Activated T-cell treated with anti-CD3 and anti-CD28 coated beads for 4 hours (primary cell): ENCODE measurements around the gene GATA6.
"Not testable (repeated sequence)": the region's sequence is repeated elsewhere in the genome, so short reads cannot be mapped to it uniquely, and the experiment has no call there.

Source experiments
- DNase-seq: peaks from one replicate; pipeline ENCODE4 v3.0.0-alpha.2; 2020

Gene GATA6

DNA sequence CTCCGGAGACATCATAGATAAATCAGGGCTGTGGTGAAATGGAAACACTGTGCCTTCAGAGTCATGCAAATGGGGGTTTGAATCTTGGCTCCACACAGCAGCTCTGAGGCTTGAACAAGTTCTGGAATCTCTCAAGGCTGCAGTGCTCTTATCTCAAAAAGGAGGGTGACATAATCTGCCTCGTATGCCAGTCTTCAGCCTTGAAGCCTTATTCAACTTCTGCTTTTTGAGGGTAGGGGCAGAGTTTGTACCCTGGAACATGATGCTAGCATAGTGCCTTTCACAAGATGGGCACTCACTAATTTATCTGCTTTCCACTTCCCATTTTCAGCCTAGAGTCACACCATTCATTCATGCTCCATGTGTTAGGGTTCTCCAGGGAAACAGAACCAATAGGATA is 42.3 kb downstream of the GATA6 start:
- DNase-seq: no peak

DNA sequence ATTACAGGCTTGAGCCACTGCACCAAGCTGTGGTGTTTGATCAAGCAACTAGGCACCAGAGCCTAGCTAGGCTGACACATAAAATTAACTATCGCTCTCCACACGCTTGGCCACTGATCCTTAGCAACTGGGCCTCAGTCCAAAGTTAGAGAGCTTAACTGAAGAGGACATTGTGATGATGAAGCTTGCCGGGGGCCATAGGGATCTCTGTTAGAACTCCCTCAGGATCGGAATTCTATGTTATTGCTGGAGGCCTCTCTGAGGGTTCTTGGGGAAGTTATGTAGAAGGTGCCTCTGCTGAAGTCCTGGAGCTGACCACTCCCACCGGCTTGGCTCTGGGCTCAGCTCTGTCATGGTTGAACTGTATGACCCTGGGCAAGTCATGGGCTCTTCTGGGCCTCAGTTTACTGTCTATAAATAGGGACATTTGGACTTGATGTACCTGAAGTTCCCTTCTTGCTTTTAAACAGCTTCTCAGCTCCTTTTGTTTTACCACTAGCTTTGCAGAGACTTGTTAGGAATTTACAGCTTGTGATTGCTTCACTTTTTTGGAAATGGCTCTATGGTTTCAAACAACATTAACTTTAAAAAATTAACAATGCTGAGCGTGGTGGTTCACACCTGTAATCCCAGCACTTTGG is 44.1 kb downstream of the GATA6 start:
- no peak for DNase-seq

DNA sequence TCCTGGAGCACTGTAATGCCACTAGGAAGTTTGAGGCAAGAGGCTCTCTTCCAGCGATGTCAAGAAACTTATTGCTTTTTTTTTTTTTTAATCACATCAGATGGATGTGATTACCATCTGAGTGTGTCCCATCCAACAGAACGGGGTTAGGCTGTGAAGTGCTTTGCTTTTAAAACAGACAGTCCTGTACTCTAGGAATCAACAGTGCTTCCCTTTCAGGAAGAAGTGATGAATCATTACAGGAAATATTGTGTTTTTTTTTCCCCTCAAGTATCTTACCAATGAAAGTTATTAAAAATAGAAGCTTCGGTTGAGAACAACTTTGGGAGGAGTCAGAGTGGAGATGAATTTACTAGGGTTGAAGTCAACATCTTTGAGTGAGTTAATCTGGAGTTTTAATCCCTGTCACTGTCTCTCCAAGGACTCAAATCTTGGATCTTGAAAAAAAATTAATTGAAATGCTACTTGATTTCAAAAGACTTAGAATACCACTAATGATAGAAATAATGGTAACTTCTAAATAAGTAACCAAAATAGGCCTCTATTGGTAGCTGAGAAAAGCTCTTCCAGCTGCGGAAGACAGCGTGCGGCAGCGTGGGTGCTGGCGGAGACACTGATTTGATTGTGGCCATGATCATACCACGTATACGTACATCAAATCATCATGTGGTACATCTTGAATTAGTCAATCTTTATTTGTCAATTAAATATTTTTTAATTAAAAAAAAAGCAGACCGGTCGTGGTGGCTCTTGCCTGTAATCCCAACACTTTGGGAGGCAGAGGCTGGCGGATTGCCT is 45.5 kb downstream of the GATA6 start:
- no peak for DNase-seq

DNA sequence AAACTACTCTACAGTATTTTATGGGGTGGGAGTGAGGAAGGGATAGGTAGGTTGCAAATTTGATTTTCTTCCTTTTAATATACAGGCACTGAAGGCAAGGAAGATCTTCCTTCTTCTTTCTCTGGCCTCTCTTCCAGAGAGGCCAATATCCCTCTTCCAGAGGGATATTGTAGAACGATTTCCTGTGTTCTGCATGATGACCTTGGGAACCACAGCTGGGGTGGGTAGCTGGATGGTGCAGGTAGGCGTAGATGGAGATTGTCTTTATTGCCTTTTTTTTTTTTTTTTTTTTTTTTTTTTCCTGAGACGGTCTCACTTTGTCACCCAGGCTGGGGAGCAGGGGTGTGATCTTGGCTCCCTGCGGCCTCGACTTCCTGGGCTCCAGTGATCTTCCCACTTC is 49.4 kb downstream of the GATA6 start:
- no peak for DNase-seq

DNA sequence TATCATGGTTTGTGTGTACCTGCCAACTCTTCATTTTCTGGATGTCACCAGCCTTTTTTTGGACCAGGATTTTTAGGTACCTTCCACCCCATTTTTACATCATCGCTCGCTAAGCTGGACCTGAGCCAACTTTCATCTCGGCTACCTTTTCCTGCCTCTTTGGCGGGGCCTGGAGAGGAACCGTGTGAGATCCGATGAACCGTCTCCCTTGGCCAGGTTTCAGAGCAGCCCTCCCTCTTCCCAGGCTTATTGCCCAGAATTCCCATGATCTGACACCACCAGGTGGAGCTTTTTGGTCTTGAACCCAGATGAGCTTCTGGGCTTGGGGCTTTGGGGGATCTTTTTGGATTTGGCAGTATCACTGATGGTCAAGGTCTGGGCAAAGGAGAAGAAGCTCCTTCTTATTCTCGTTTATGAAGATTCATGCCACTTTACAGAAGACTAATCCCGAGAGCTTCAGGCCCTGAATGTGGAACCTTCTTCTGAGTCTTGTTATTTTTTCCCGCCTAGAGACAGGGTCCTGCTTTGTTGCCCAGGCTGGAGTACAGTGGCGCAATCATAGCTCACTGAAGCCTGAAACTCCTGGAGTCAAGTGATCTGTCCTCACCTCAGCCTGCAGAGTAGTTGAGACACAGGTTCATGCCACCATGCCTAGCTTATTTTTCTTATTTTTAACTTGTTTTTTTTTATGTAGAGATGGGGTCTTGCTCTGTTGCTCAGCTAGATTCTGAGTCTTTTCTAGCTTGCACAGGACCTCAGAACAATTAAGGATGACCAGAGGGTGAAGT is 50.4 kb downstream of the GATA6 start:
- DNase-seq: no peak

GRCh38 chr18:22220585-22220984 is 51.2 kb downstream of the GATA6 start:
- not testable (repeated sequence) for DNase-seq

DNA sequence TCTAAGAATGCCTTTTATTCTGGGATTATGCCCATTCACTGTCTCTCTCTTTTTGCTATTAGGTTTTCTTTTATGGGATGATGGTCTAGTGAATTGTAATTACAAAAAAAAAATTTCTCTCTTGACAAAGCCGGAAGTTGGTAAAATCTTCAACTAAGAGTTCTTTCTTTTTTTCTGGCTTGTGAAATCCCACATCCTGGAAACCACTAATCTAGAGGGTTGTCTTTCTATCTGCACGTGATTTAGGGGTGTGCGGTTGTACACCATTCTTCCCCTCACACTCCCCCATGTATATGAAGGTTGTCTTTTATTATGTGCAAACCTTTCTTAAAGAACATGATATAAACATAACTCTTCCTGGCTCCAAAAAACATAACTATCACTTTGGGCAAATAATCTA is 52.0 kb downstream of the GATA6 start:
- DNase-seq: no peak

GRCh38 chr18:22223254-22223964 is 54.0 kb downstream of the GATA6 start:
- DNase-seq: no peak

DNA sequence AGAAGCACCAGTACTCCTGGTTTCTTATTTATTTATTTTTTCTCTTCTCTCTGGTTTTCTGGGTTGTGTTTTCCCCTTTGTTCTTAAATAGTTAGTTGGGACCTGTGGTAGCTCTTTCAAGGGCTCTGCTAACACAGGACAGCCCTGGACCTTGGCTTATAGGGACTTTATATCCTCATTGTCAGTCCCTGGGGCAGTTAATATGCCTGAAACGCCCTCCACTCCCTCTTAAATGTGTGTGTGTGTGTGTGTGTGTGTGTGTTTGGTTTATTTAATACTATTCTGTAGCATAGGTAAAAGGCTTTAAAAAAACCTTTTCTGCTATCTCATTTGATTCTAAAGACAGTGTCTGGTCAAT is 54.6 kb downstream of the GATA6 start:
- DNase-seq: no peak

GRCh38 chr18:22224339-22224738 is 55.0 kb downstream of the GATA6 start:
- no peak for DNase-seq

- no peak for DNase-seq
These were observed 57.4 kb downstream of the GATA6 start for GRCh38 chr18:22226801-22227200.

DNA sequence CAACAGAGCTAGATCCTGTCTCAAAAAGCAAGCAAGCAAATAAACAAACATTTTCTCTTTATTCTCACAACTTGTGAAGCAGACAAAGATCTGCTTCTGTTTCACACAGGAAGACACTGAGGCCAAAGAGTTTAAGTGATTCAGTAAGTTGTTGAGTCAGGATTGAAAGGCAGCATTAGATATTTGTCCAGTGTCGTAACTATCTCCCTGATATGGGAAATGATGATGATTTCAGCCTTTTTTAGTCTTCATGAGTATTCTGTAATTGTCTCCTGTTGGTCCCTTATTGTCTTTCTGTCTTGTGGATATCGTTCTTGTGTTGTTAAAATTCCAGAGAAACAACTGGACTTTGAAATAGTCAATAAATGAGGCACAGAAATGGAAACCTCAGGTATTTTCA is 59.6 kb downstream of the GATA6 start:
- no peak for DNase-seq

DNA sequence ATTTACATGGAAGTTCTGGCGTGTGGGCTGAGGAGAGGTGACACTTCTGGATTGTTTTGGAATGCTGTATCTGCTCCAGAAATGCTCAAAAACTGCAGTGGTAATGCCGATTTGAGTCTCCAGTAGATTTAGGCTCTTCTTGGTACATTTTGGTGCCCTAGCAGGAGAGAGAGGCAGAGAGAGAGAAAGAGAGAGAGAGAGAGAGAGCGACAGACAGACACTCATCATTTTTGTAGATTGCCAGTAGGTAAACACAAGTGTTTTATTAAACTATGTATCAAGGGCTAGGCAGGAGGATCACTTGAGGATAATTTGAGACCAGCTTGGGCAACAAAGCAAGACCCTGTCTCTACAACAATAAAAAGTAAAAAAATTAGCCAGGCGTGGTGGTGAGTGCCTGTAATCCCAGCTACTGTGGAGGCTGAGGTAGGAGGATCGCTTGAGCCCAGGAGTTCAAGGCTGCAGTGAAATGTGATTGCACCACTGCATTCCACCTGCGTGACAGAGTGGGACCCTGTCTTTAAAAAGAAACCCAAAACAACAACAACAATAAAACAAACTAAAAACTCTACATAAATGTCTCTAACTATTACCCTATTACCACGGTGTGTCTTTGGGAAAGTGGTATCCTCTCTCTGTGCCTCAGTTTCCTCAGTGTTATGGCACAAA is 60.2 kb downstream of the GATA6 start:
- no peak for DNase-seq

- no peak for DNase-seq
These were observed 61.1 kb downstream of the GATA6 start for GRCh38 chr18:22230471-22230945.

DNA sequence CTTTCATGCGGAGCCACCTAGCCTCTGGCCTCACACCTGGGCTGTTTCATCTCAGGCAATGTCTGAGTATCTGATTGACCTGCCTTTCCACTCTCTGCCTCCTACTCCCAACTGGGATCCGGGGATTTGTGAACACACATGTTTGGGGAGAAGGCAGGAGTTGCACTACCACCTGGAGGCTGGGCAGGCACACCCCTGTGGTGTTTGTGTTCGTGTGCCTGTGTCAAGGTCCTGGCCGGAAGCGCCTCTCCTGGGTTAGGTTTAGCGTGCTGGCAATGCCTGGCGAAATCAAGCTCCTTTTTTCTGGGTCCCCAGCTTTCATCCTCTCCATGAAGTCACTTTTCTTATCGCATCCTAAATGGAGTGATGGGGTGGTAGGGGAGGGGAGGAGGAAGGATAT is 63.9 kb downstream of the GATA6 start:
- no peak for DNase-seq

GRCh38 chr18:22238036-22238435 is 68.6 kb downstream of the GATA6 start:
- DNase-seq: no peak

- no peak for DNase-seq
These were observed 69.3 kb downstream of the GATA6 start for GRCh38 chr18:22238681-22239080.

GRCh38 chr18:22241921-22242361 is 72.6 kb downstream of the GATA6 start:
- DNase-seq: no peak

GRCh38 chr18:22243513-22243912 is 74.1 kb downstream of the GATA6 start:
- no peak for DNase-seq

DNA sequence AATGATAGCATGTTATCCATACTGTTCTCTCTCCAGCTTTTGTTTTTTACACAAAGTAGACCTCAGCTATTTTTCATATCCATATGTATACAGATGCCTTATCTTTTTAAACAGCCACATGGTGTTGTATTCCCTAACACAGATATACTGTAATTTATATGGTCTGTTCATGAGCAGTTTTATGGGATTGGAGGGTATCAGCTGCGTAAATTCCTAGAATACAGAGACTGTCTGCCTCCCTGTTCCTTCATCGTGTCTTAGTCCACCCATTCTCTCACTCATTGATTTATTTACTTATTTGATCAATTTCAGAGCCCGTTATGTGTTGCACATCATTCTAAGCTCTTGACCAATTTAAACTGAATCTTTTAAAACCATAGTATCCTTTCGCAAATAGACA is 80.6 kb downstream of the GATA6 start:
- no peak for DNase-seq

DNA sequence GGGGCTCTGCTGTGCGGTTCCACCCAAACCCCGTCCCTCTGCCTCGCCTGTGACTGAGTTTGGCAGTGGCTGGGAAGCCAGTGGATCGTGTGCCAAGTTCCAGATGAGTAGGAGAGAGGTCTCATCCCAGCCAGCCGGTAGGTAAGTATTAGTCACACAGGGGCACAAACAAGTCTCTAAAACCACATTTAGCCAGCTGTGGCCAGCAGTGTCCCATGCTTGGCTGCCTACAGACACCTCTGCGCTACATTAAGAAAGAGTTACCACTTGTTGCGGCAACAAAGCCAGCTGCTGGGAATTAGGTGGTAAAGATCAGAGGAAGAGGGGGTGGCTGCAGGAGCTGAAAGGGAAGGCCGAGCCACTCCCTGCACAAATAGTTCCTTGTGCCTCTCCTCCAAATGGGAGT is 81.2 kb downstream of the GATA6 start:
- DNase-seq: no peak
